IMR-90 (cell line): ENCODE results near the gene POTEJ. TPM values are rescaled to one million over a fixed set of nuclear protein-coding genes. Genes with fewer than 3 reads are reported as not detected.
"Not testable (repeated sequence)": the region's sequence is repeated elsewhere in the genome, so short reads cannot be mapped to it uniquely, and the experiment has no call there.

Experiments
- ATAC-seq: fragments of 200-7000 bp; cut with Tn5 transposase; 2 replicates; pipeline ENCODE4 v1.9.1; 2020; ENCODE audit warnings: low read depth, mild to moderate bottlenecking, moderate library complexity
- BruUV-seq: library from RNA; stranded (reverse); fragments of 400-500 nt; replicated peaks from 2 replicates; lab custom pipeline; 2021; lab: Mats Ljungman, UMichigan
- CTCF ChIA-PET: fragments of 300-600 bp; formaldehyde crosslinking; extraction: SDS; loops from one replicate; lab custom pipeline; 2021; ENCODE audit warnings: antibody characterized with exemption; lab: Yijun Ruan, JAX
- POLR2A ChIA-PET: fragments of 300-600 bp; sonication (Branson Sonifier 250); formaldehyde crosslinking; loops from one replicate; lab custom pipeline; 2022; ENCODE audit warnings: antibody characterized with exemption; ENCODE audit not compliant: unreplicated experiment; lab: Charles Lee
- DNase-seq: peaks from one replicate; pipeline ENCODE4 v3.0.0; 2013
- H2AFZ ChIP-seq: replicated peaks from 2 replicates; pipeline ENCODE3; 2013; ENCODE audit warnings: low read length, mild to moderate bottlenecking; ENCODE audit not compliant: poor library complexity
- H2AK5ac ChIP-seq: 2 replicates; pipeline ENCODE4 v1.6.1; 2013; ENCODE audit warnings: low read depth, low read length, inconsistent platforms
- H2AK9ac ChIP-seq: replicated peaks from 2 replicates; pipeline ENCODE3; 2013; ENCODE audit warnings: mild to moderate bottlenecking, low read depth, low read length, moderate library complexity; ENCODE audit not compliant: poor library complexity
- H2BK120ac ChIP-seq: 2 replicates; pipeline ENCODE4 v1.6.1; 2013; ENCODE audit warnings: low read depth, low read length, inconsistent platforms
- H2BK15ac ChIP-seq: 3 replicates; pipeline ENCODE4 v1.6.1; 2013; ENCODE audit warnings: low read depth, low read length, inconsistent platforms
- H2BK20ac ChIP-seq: 2 replicates; pipeline ENCODE4 v1.6.1; 2013; ENCODE audit warnings: low read depth, mild to moderate bottlenecking, inconsistent platforms, low read length, moderate library complexity
- H2BK5ac ChIP-seq: 2 replicates; pipeline ENCODE4 v1.6.1; 2013; ENCODE audit warnings: mild to moderate bottlenecking, low read depth, low read length, inconsistent platforms; ENCODE audit not compliant: poor library complexity, severe bottlenecking
- H3K14ac ChIP-seq: replicated peaks from 2 replicates; pipeline ENCODE4 v1.6.1; 2013; ENCODE audit warnings: low read depth, low read length, inconsistent platforms
- H3K18ac ChIP-seq: 2 replicates; pipeline ENCODE4 v1.6.1; 2013; ENCODE audit warnings: low read depth, low read length, control low read depth
- H3K23ac ChIP-seq: 2 replicates; pipeline ENCODE4 v1.6.1; 2013; ENCODE audit warnings: low read depth, low read length, inconsistent platforms
- H3K27ac ChIP-seq: 2 replicates; pipeline ENCODE4 v1.5.1; 2013; ENCODE audit warnings: mild to moderate bottlenecking, control low read depth, low read length; ENCODE audit not compliant: insufficient read depth
- H3K27me3 ChIP-seq: 2 replicates; pipeline ENCODE4 v1.6.1; 2013; ENCODE audit warnings: low read length; ENCODE audit not compliant: control insufficient read depth, insufficient read depth
- H3K36me3 ChIP-seq: 2 replicates; pipeline ENCODE4 v1.6.1; 2013; ENCODE audit warnings: low read length, mixed read lengths; ENCODE audit not compliant: control insufficient read depth, insufficient read depth
- H3K4ac ChIP-seq: 2 replicates; pipeline ENCODE4 v1.6.1; 2013; ENCODE audit warnings: low read depth, low read length, inconsistent platforms
- H3K4me1 ChIP-seq: 2 replicates; pipeline ENCODE4 v1.6.1; 2013; ENCODE audit warnings: low read length, mixed read lengths; ENCODE audit not compliant: control insufficient read depth, insufficient read depth
- H3K4me2 ChIP-seq: 2 replicates; pipeline ENCODE4 v1.6.1; 2013; ENCODE audit warnings: low read depth, mild to moderate bottlenecking, control low read depth, low read length, moderate library complexity
- H3K4me3 ChIP-seq: 2 replicates; pipeline ENCODE4 v1.5.1; 2013; ENCODE audit warnings: low read depth, mild to moderate bottlenecking, control low read depth, low read length, moderate library complexity; ENCODE audit not compliant: insufficient read depth
- H3K56ac ChIP-seq: 2 replicates; pipeline ENCODE4 v1.6.1; 2013; ENCODE audit warnings: low read length, inconsistent platforms; ENCODE audit not compliant: insufficient read depth; ENCODE audit errors: extremely low read depth
- H3K79me1 ChIP-seq, 2 experiments: 2 replicates each; pipeline ENCODE4 v1.6.1; 2013; ENCODE audit warnings: low read length in 2 of 2, inconsistent platforms in 1 of 2, low read depth in 1 of 2
- H3K9ac ChIP-seq: 2 replicates; pipeline ENCODE4 v1.6.1; 2013; ENCODE audit warnings: low read depth, low read length, control low read depth
- H3K9me1 ChIP-seq: 2 replicates; pipeline ENCODE4 v1.6.1; 2013; ENCODE audit warnings: low read length, inconsistent platforms; ENCODE audit not compliant: insufficient read depth
- H3K9me3 ChIP-seq: 2 replicates; pipeline ENCODE4 v1.6.1; 2013; ENCODE audit warnings: low read length; ENCODE audit not compliant: control insufficient read depth, insufficient read depth
- H4K20me1 ChIP-seq: 2 replicates; pipeline ENCODE4 v1.6.1; 2013; ENCODE audit warnings: low read length, inconsistent platforms; ENCODE audit not compliant: insufficient read depth
- H4K5ac ChIP-seq: 2 replicates; pipeline ENCODE4 v1.6.1; 2013; ENCODE audit warnings: mild to moderate bottlenecking, low read depth, low read length, control low read depth
- H4K8ac ChIP-seq, 2 experiments: 2 replicates each; pipeline ENCODE4 v1.6.1; 2013; ENCODE audit warnings: low read depth in 2 of 2, low read length in 2 of 2, control low read depth in 1 of 2, inconsistent platforms in 1 of 2
- H4K91ac ChIP-seq: 2 replicates; pipeline ENCODE4 v1.6.1; 2013; ENCODE audit warnings: low read depth, low read length, inconsistent platforms; ENCODE audit not compliant: insufficient read depth
- WGBS, 2 experiments: methylation state at CpG; one replicate each; pipeline versions ENCODE4 v1.1.5 to v1.1.7; 2013; ENCODE audit warnings: missing lambda C conversion rate in 2 of 2; ENCODE audit not compliant: insufficient read length in 1 of 2; ENCODE audit errors: extremely low coverage in 2 of 2; 5-methylcytosine and 5-hydroxymethylcytosine counted together
- dilution Hi-C: fragments of 300-500 bp; cut with HindIII; formaldehyde crosslinking; loops from one replicate; pipeline ENCODE4 v1.14.3; 2018; ENCODE audit warnings: low sequenced_read_pairs; ENCODE audit not compliant: unreplicated experiment
- in situ Hi-C: fragments of 300-500 bp; cut with MboI; formaldehyde crosslinking; loops from 3 replicates; pipeline ENCODE4 v1.14.3; 2019; ENCODE audit warnings: low sequenced_read_pairs, inconsistent platforms, mixed read lengths
- intact Hi-C: fragments of 100-400 bp; cut with micrococcal nuclease; formaldehyde crosslinking; loops from 2 replicates; pipeline ENCODE4 v1.10.0; 2022
- polyA plus RNA-seq, 3 experiments: library from polyadenylated mRNA; depleted of rRNA; stranded (reverse); fragments of >200 nt; gene quantifications; 2 replicates each; pipeline ENCODE4 v1.2.3, GENCODE V29; 2012; ENCODE audit warnings: low replicate concordance in 1 of 3
- total RNA-seq: library from RNA; depleted of rRNA; stranded (reverse); fragments of >200 nt; gene quantifications from 2 replicates; pipeline ENCODE4 v1.2.3, GENCODE V29; 2012

The POTEJ gene
- total and polyA plus RNA-seq, 2 of the 4 experiments (the other 2 are of a cell fraction), result not detected

DNA sequence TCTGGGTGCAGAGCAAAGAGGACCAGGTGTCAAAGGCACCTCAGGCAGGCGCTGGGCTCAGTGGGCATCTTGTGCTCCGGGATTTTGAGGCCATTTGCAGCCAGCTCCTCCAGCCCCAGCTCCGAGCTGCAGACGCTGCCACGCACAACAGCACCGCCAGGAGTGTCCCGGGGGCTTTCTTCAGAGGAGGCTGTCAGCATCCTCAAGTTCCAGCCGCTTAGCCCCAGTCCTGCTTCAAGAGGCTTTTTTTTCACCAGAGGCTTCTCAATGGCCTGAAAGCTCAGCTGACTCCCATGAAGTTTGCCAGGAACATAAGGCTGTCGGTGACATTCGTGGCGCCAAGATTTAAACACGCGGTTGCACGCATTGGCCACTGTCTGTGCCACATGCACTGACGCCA lies 754 bp upstream of the POTEJ start:
- H3K9me1 ChIP-seq, H3K36me3 ChIP-seq, H3K4me3 ChIP-seq, H3K4me1 ChIP-seq, H3K14ac ChIP-seq, H2BK120ac ChIP-seq, H2AFZ ChIP-seq, H2AK9ac ChIP-seq, H4K20me1 ChIP-seq, H3K4ac ChIP-seq, H3K27ac ChIP-seq, H3K9me3 ChIP-seq, intact Hi-C loops, dilution Hi-C loops, H3K56ac ChIP-seq, H3K4me2 ChIP-seq, ATAC-seq, H3K9ac ChIP-seq, CTCF ChIA-PET, H3K18ac ChIP-seq, H4K5ac ChIP-seq, H2BK15ac ChIP-seq, H4K91ac ChIP-seq, H4K8ac ChIP-seq, H3K27me3 ChIP-seq, POLR2A ChIA-PET, BruUV-seq, H2AK5ac ChIP-seq, H2BK20ac ChIP-seq, H3K79me1 ChIP-seq, DNase-seq, H3K23ac ChIP-seq, in situ Hi-C loops, H2BK5ac ChIP-seq: not testable (repeated sequence)
- 94% methylated on average over 6 of the region's 15 CpGs; no CpG with 5 or more reads in 1 of the 2 experiments for WGBS, 2 experiments

DNA sequence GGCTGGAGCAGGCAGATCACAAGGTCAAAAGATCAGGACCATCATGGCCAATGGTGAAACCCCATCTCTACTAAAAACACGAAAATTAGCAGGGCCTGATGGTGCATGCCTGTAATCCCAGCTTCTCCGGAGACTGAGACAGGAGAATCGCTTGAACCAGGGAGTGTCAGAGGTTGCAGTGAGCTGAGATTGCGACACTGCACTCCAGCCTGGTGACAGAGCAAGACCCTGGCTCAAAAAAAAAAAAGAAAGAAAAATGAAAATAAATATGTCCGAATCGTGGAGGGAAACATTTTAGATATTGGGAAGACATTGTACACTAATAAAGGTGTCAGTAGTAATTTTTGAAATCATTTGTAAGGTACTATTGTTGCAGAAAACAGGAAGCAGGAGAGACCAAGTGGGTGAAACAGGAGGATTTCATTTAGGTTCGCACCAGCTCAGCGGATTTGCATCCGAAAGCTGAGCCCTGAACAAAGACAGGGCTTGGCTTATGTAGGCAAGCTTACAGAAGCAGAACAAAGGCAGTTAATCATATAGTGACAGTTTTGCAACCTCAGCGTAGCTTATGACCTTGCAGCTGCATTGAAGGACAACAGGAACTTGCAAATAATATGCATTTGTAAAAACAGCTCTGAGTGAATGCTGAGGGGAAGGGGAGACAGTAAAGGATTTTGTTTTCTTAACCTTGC lies 17.7 kb downstream of the POTEJ start:
- BruUV-seq, H3K9ac ChIP-seq, ATAC-seq, H4K8ac ChIP-seq, H4K5ac ChIP-seq, H3K4me1 ChIP-seq, H2AK9ac ChIP-seq, intact Hi-C loops, H3K23ac ChIP-seq, POLR2A ChIA-PET, H4K20me1 ChIP-seq, H2BK15ac ChIP-seq, CTCF ChIA-PET, H3K18ac ChIP-seq, H3K27me3 ChIP-seq, H2AK5ac ChIP-seq, H3K79me1 ChIP-seq, H3K4ac ChIP-seq, H3K56ac ChIP-seq, DNase-seq, H3K4me3 ChIP-seq, H2BK5ac ChIP-seq, H2AFZ ChIP-seq, H3K14ac ChIP-seq, H2BK20ac ChIP-seq, H3K27ac ChIP-seq, in situ Hi-C loops, H3K9me3 ChIP-seq, H3K4me2 ChIP-seq, H3K9me1 ChIP-seq, H2BK120ac ChIP-seq, H4K91ac ChIP-seq, dilution Hi-C loops, H3K36me3 ChIP-seq: not testable (repeated sequence)
- 57% methylated on average over 2 of the region's 10 CpGs; no CpG with 5 or more reads in 1 of the 2 experiments for WGBS, 2 experiments
